ENCODE results near the gene NFATC1. TPM values are rescaled to one million over a fixed set of nuclear protein-coding genes. Genes with fewer than 3 reads are reported as not detected.

The NFATC1 gene
- total RNA-seq, 1 donor from 2014 or later, result 103 TPM

GRCh38 chr18:79441420-79441819 is 45.7 kb downstream of the NFATC1 start:
- peaks cover 6% of the 10 kb centered on the region for H3K4me1 Mint-ChIP-seq (ENCODE audit: low read depth)
- intact Hi-C loops (cut with micrococcal nuclease), result no loop called here
- no peaks in the 10 kb centered on the region for H3K27me3 Mint-ChIP-seq (ENCODE audit: insufficient read depth)
- H3K9me3 Mint-ChIP-seq, result no peaks in the 10 kb centered on the region
- no peak for DNase-seq (ENCODE audit: low spot score)
- H3K27ac Mint-ChIP-seq, result peak overlapping the region; percentile 48
- H3K4me3 Mint-ChIP-seq, result no peak overlapping the region
- peaks cover 24% of the 10 kb centered on the region for H3K36me3 Mint-ChIP-seq (ENCODE audit: low read depth)

GRCh38 chr18:79442508-79443221 is 46.9 kb downstream of the NFATC1 start:
- Mint-ChIP-seq H3K36me3 (ENCODE audit: low read depth) (peaks cover 26% of the 10 kb centered on the region), H3K9me3 (no peaks in the 10 kb centered on the region), H3K27ac (no peak overlapping the region), H3K4me3 (no peak overlapping the region), H3K4me1 (ENCODE audit: low read depth) (peaks cover 12% of the 10 kb centered on the region), H3K27me3 (ENCODE audit: insufficient read depth) (no peaks in the 10 kb centered on the region)
- no peak for DNase-seq (ENCODE audit: low spot score)
- intact Hi-C loops (cut with micrococcal nuclease), result no loop called here

- Mint-ChIP-seq H3K36me3 (ENCODE audit: low read depth) (peaks cover 19% of the 10 kb centered on the region), H3K27ac (peak overlapping the region; percentile 65), H3K4me1 (ENCODE audit: low read depth) (peaks cover 8% of the 10 kb centered on the region), H3K4me3 (no peak overlapping the region), H3K9me3 (no peaks in the 10 kb centered on the region), H3K27me3 (ENCODE audit: insufficient read depth) (no peaks in the 10 kb centered on the region)
- intact Hi-C loops (cut with micrococcal nuclease), result no loop called here
- DNase-seq (ENCODE audit: low spot score), result no peak
Observed at GRCh38 chr18:79445221-79445620, 49.5 kb downstream of the NFATC1 start.

DNA sequence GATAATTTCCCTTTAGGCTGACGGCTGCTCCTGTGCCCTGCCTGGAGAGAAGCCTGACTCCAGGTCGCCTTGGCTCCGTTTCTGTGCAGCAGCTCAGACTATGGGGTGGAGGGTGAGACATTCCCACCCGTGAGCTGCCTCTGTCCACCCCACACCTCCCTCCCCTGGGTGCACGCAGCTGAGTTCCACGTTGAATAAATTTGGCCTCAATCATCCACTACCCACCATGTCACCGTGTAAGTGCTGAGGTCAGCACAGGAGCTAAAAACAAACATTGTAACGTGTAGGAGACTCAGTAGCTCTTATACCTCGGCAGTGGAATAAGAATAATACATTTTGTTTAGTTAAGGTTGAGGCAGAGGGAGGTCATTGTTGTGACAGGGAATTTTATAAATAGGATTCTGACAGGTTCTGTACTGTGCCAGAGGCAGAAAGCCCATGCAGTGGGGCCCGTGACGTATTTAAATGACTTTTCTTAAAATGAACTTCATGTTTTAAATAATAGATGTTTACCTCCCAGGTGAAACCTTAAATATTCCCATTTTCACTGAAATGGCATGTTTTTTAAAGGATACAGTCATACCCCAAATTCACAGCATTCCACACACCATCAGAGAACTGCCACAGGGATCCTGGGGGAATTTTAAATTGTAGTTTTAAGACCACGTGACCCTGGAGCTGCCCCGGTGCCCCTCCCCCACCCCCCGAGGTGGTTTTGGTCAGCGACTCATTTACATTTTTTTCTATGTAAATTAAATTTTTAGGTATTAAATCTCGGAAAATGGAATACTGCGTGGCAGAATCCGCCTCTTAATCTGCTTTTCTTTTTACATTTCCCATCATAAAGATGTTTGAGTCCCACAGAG is 50.2 kb downstream of the NFATC1 start:
- Mint-ChIP-seq H3K4me3 (no peak overlapping the region), H3K27me3 (ENCODE audit: insufficient read depth) (no peaks in the 10 kb centered on the region), H3K4me1 (ENCODE audit: low read depth) (peaks cover 8% of the 10 kb centered on the region), H3K9me3 (no peaks in the 10 kb centered on the region), H3K36me3 (ENCODE audit: low read depth) (peaks cover 23% of the 10 kb centered on the region), H3K27ac (no peak overlapping the region)
- DNase-seq (ENCODE audit: low spot score), result no peak
- intact Hi-C loops (cut with micrococcal nuclease), result loop anchor here (2.0 kb wide), 1 partner anchor 51 kb away; the partner anchor contains the start of gene NFATC1

- no peaks in the 10 kb centered on the region for H3K9me3 Mint-ChIP-seq
- no peak overlapping the region for H3K4me3 Mint-ChIP-seq
- DNase-seq (ENCODE audit: low spot score), result no peak
- H3K4me1 Mint-ChIP-seq (ENCODE audit: low read depth), result peaks cover 8% of the 10 kb centered on the region
- no peaks in the 10 kb centered on the region for H3K27me3 Mint-ChIP-seq (ENCODE audit: insufficient read depth)
- H3K36me3 Mint-ChIP-seq (ENCODE audit: low read depth), result peaks cover 27% of the 10 kb centered on the region
- intact Hi-C loops (cut with micrococcal nuclease), result loop anchor here (2.0 kb wide), 1 partner anchor 52 kb away; the partner anchor contains the start of gene NFATC1
- H3K27ac Mint-ChIP-seq, result no peak overlapping the region
Observed at GRCh38 chr18:79446931-79447330, 51.2 kb downstream of the NFATC1 start.

DNA sequence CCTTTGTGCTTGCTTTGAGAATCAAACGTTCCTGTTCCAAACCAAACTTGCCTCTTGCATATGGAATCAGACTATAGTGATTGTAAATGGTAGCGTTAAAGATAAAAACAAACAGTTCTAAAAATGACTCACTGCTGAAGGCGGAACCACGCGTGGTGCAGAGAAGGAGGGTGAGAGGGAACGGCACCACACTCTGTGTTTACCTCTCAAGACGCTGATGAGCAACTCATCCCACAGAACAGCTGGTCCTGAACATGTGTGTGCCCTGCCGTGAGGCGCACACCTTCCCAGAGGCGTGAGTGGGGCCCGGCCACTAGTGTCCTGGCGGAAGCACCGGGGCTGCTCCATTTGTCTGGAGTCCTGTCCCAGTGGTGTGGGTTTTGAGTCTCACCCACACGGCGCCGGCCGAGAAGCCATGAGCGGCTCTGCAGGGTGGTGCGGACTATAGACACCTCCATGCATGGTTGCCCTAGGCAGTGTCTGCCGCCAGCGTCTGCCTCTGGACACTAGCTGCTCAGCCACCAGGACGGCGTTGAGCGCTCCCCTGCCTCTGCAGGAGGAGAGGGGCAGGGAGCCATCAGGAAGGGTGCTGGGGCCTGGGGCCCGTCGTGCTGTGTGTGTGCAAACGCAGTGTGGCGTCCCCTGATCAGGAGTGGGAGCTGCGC is 52.1 kb downstream of the NFATC1 start:
- no peak for DNase-seq (ENCODE audit: low spot score)
- Mint-ChIP-seq H3K9me3 (no peaks in the 10 kb centered on the region), H3K27ac (peak overlapping the region; percentile 31), H3K27me3 (ENCODE audit: insufficient read depth) (no peaks in the 10 kb centered on the region), H3K36me3 (ENCODE audit: low read depth) (peaks cover 27% of the 10 kb centered on the region), H3K4me1 (ENCODE audit: low read depth) (peaks cover 8% of the 10 kb centered on the region), H3K4me3 (no peak overlapping the region)
- intact Hi-C loops (cut with micrococcal nuclease), result loop anchor here (2.0 kb wide), 1 partner anchor 53 kb away; the partner anchor contains the start of gene NFATC1

DNA sequence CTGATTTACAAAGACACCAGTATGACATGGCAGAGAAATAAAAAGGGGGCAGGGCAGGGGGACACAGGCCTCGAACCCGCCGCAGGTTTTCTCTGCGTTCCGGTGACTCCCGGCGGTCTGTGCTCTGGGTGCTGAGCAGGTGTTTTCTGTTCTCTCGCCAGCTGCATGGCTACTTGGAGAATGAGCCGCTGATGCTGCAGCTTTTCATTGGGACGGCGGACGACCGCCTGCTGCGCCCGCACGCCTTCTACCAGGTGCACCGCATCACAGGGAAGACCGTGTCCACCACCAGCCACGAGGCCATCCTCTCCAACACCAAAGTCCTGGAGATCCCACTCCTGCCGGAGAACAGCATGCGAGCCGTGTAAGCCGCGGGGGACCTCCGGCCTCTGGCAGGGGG is 52.9 kb downstream of the NFATC1 start:
- Mint-ChIP-seq H3K4me1 (ENCODE audit: low read depth) (peaks cover 8% of the 10 kb centered on the region), H3K9me3 (no peaks in the 10 kb centered on the region), H3K27ac (no peak overlapping the region), H3K4me3 (no peak overlapping the region), H3K36me3 (ENCODE audit: low read depth) (peaks cover 27% of the 10 kb centered on the region), H3K27me3 (ENCODE audit: insufficient read depth) (no peaks in the 10 kb centered on the region)
- intact Hi-C loops (cut with micrococcal nuclease), result no loop called here
- DNase-seq (ENCODE audit: low spot score), result no peak

DNA sequence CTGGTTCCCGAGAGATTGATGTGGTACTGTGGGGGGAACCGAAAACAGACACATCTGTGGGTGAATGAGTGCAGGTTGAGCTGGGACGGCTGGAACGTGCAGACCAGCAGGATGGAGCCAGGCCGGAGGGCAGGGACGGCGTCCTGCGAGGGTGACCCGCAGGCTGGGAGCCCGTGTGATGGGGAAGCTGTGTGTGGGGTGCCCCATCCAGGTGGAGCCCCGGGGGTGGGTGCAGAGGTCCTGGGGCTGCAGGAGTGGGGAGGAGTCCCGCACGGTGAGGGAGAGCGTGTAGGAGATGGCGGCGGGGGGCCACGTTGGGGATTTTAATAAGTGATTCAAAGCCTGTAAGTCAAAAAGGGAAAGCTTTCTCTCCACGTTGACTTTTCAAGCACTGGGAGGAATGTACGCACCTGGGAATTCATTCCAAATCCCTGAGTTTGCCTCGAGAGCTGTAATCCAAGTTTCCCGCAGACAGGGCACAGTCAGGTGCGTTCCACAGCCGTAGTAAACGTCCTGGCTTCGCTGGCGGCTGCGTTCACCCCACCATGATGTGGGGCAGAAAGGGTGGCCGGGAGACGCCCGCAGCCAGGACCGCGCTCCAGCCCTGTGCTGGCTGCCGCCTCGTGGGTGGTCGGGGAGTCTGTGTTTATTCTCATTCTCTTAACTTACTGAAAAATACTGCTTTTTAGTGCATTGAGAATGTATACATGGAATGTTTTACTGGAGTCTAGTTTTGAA is 54.0 kb downstream of the NFATC1 start:
- Mint-ChIP-seq H3K27me3 (ENCODE audit: insufficient read depth) (no peaks in the 10 kb centered on the region), H3K4me3 (no peak overlapping the region), H3K4me1 (ENCODE audit: low read depth) (peaks cover 8% of the 10 kb centered on the region), H3K9me3 (no peaks in the 10 kb centered on the region), H3K27ac (no peak overlapping the region), H3K36me3 (ENCODE audit: low read depth) (peaks cover 27% of the 10 kb centered on the region)
- DNase-seq (ENCODE audit: low spot score), result no peak
- intact Hi-C loops (cut with micrococcal nuclease), result no loop called here

- Mint-ChIP-seq H3K9me3 (no peaks in the 10 kb centered on the region), H3K27ac (no peak overlapping the region), H3K27me3 (ENCODE audit: insufficient read depth) (no peaks in the 10 kb centered on the region), H3K4me1 (ENCODE audit: low read depth) (peaks cover 8% of the 10 kb centered on the region), H3K36me3 (ENCODE audit: low read depth) (peaks cover 23% of the 10 kb centered on the region), H3K4me3 (no peak overlapping the region)
- no peak for DNase-seq (ENCODE audit: low spot score)
- intact Hi-C loops (cut with micrococcal nuclease), result no loop called here
Observed at GRCh38 chr18:79450289-79451080, 54.8 kb downstream of the NFATC1 start.

DNA sequence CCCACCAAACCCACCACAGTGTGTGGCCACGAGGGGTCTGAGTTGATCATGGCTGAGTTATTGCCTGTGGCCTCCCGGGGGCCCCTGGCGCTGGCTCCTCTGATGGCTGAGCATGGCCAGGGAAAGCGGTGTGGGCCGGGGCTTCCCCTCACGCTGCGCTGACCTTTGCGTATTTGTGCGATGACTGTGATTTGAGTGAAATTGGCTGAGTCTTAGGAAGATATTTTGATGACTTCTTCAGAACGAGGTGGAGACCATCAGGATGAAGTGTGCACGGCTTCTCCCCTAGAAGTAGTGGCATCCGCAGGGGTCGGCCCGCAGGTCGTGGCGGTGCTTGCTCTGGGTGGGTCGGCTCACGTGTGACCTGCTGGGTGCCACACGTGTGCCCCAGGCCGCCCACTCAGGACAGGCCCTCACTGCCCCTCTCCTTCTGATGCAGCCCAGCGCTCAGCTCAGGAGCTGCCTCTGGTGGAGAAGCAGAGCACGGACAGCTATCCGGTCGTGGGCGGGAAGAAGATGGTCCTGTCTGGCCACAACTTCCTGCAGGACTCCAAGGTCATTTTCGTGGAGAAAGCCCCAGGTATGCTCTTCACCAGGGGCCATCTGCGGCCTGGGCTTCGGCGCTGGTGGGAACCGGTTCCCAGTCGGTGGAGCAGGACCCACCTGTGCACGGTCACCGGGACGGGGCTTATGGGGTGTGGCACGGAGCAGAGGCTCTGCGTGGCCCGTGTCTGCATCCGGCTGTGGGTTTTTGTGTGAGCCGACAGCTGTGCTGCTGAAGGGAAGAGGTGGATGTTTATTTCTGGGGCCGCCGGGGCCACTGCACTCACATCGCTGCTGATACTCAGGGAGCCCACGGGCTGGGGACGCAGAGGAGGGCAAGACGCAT is 55.8 kb downstream of the NFATC1 start:
- intact Hi-C loops (cut with micrococcal nuclease), result no loop called here
- peaks cover 8% of the 10 kb centered on the region for H3K4me1 Mint-ChIP-seq (ENCODE audit: low read depth)
- peaks cover 21% of the 10 kb centered on the region for H3K36me3 Mint-ChIP-seq (ENCODE audit: low read depth)

More for the DNA sequence above, 55.8 kb downstream of the NFATC1 start:
- Mint-ChIP-seq H3K27ac (no peak overlapping the region), H3K27me3 (ENCODE audit: insufficient read depth) (no peaks in the 10 kb centered on the region), H3K4me3 (no peak overlapping the region), H3K9me3 (no peaks in the 10 kb centered on the region)
- DNase-seq (ENCODE audit: low spot score), result no peak

Data from activated T-helper 1 cell treated with anti-CD3 and anti-CD28 coated beads, Interleukin-12 subunit alpha, Interleukin-12 subunit beta, Interleukin-2, Interleukin-4 antibody, amounts not matched to agents 30 ng/mL and 10 ng/mL and 1 ng/mL, durations not matched to agents 14 hours and 24 hours and 36 hours (primary cell).